GM12865 (cell line): ENCODE data around the gene CHST3.
A peak's percentile ranks its signal among the peaks of the same experiment; 100 is the strongest.

Experiments used
- DNase-seq: peaks from one replicate; pipeline ENCODE4 v3.0.0; 2010; ENCODE audit warnings: low read depth
- H3K4me3 ChIP-seq: 2 replicates; pipeline ENCODE4 v1.5.1; 2011; ENCODE audit warnings: mild to moderate bottlenecking, low read depth, low read length, control low read depth
- TF ChIP-seq, protein P1 (sequence below): IDR thresholded peaks from 2 replicates; pipeline ENCODE4 v1.5.1; 2011; ENCODE audit warnings: low read length, control low read depth, low read depth, inconsistent platforms; ENCODE audit not compliant: insufficient read depth; ENCODE audit errors: missing control alignments

Gene CHST3

DNA sequence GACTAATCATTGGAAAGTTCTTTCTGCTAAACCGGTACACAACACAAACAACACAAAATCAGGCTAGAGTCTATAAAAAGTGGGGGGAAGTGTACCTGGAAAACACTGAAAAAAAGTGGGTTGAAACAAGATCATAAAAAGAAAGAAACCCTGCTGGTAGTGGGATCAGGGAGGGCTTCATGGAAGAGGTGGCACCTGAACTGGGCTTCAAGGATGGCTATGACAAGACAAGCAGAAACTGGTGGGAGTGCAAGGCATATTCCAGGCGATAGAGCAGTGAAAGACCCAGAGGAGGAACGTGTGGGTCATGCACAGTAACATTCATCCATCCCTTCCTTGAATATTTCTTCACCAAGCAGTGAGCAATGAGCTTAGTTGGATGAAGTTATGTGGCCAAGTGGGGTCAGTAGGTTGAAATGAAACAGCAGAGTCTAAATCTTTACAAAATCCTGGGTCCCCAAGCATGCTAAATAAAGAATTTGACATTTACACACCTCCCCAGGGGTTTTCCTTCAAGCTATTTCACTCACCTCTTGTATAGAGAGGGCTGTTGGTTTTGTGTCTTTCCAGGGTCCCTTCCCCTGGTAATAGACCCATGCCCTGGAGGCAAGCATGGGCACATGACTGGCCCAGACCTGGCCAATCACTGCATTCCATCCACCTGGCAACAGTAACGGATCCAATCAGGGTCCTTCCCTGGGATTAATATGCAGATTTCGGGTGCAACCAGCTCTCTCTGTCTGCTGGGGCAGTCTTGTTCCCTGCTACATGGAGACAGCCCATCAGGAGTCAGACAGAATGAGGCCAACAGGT, 86.0 kb downstream of the CHST3 start:
- no peak overlapping the region for H3K4me3 ChIP-seq
- peak; percentile 21 for DNase-seq
- TF ChIP-seq, protein P1, sequence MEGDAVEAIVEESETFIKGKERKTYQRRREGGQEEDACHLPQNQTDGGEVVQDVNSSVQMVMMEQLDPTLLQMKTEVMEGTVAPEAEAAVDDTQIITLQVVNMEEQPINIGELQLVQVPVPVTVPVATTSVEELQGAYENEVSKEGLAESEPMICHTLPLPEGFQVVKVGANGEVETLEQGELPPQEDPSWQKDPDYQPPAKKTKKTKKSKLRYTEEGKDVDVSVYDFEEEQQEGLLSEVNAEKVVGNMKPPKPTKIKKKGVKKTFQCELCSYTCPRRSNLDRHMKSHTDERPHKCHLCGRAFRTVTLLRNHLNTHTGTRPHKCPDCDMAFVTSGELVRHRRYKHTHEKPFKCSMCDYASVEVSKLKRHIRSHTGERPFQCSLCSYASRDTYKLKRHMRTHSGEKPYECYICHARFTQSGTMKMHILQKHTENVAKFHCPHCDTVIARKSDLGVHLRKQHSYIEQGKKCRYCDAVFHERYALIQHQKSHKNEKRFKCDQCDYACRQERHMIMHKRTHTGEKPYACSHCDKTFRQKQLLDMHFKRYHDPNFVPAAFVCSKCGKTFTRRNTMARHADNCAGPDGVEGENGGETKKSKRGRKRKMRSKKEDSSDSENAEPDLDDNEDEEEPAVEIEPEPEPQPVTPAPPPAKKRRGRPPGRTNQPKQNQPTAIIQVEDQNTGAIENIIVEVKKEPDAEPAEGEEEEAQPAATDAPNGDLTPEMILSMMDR: no peak

DNA sequence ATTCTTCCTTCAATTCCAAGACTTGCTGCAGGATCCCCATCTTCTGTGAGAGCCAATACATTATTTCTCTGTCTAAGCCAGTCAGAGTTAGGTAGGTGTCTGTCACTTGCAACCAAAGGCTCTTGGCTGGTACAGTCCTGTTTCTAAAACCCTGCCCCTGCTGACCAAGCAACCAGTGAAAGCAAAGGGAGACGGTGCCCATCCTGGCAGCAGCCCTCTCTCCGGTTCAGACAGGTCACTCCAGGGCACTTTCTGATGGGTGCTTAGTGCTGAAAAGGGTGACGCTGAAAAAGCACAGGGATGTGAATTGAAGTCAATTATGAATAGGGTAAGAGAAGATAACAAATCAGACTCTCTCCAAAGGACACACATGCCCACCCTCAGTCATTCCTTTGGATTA, 86.7 kb downstream of the CHST3 start:
- no peak for DNase-seq
- no peak overlapping the region for H3K4me3 ChIP-seq
- TF ChIP-seq, protein P1: no peak

DNA sequence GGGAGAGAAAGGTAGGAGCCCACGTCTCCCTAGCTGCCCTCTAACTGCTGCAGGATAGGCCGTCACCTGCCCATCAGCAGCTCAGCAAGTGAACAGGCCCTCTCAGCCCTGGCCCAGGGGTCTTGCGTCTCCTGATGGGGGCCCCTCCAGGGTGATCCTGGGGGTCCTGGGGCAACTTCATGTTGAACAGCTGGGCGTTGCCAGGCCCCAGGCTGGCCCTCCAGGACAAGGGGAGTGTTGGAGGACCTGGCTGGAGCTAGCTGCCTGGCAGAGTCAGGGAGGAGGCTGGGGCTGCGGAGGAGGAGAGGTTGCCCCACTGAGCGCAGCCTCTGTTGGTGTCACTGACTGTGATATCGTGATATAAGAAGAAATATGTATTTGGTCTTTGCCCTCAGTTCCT, 89.5 kb downstream of the CHST3 start:
- no peak for DNase-seq
- no peak overlapping the region for H3K4me3 ChIP-seq
- TF ChIP-seq, protein P1: no peak

DNA sequence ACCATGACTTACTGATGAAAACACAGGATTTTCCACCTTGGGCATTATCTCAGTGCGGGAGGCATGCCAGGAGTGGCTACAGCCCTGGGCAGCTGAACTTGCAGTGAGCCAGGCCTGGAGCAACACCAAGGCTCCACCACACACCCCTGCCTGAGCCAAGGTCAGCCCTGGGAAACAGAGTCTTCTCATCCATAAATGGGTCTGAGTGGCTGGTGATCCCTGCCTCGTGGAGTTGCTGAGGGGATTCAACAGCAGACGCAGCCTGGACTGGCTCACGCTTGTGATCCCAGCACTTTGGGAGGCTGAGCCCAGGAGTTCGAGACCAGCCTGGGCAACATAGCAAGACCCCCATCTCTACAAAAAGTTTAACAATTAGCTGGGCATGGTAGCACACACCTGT, 91.9 kb downstream of the CHST3 start:
- no peak overlapping the region for H3K4me3 ChIP-seq
- TF ChIP-seq, protein P1: no peak
- DNase-seq: no peak

DNA sequence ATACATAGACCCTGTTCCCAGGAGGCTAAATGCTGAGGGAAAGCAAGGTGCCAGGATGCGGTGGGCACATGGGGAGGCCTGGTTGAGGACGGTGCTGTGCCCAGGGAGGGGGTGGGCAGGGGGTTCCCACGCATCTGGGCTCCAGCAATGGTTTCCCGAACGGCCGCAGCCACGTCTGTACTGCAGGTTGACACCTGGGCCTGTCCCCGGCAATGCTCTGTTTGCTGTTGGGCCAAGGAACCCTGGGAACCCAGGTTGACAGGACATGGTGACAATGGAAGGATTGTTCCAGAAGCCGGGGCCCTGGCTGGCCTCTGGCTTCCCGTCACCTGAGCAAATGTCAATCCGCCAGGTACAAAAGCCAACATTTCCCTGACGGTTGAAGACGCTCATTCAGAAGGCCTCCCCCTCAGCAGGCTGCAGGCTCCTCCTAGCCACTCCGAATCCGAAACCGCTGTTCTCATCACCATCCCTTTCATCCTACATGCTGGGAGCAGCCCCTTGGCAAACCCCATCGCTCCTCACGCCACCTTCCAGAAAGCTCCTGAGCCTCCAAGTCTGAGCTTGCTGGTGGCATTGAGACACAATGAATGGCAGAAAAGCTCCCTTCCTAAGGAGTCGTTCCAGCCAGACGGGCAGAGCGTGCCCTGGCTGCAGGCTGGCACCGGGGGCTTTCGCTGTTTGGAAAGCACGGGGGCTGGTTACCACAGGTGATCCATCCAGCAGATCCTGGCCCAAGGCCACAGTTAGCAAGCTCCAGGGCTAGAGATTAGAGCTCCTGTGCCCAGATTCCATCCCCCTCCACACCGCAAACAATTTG, 92.9 kb downstream of the CHST3 start:
- no peak overlapping the region for H3K4me3 ChIP-seq
- TF ChIP-seq, protein P1: no peak
- DNase-seq: no peak

DNA sequence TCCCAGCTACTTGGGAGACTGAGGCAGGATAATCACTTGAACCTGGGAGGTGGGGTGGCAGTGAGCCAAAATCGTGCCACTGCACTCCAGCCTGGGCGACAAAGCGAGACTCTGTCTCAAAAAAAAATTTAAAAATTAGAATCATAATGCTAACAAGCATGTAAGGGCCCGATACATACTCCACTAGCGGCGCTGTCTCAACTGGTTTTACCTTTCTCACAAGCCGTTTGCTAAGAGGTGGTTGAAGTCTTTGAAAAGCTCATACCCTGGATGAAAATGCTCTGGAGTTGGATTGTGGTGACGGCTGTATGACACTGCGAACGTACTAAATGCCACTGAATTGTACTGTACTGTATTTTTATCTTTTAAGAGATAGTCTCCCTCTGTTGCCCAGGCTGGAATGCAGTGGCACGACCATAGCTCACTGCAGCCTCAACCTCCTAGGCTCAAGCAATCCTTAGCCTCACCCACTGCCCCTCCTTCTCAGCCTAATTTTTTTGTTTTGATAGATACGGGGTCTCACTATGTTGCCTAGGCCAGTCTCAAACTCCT, 94.2 kb downstream of the CHST3 start:
- TF ChIP-seq, protein P1: no peak
- H3K4me3 ChIP-seq: no peak overlapping the region
- no peak for DNase-seq
